A673 (cell line): Measurements from ENCODE around the gene CASZ1.

Source experiments
- CTCF ChIP-seq: fragments of 300-800, 200-600 bp; sonication (generic); conservative IDR thresholded peaks from 2 replicates; pipeline ENCODE4 v1.5.1; 2017; ENCODE audit warnings: low read depth, mild to moderate bottlenecking, antibody characterized with exemption, low read length, moderate library complexity, mixed read lengths
- EZH2 ChIP-seq: fragments of 200-600 bp; sonication (generic); IDR thresholded peaks from 2 replicates; pipeline ENCODE4 v1.6.1; 2017; ENCODE audit warnings: borderline replicate concordance, low read depth, mild to moderate bottlenecking, mixed read lengths, antibody characterized with exemption, low read length; ENCODE audit not compliant: poor library complexity, severe bottlenecking

- no peak for TF ChIP-seq CTCF
- no peak for TF ChIP-seq EZH2
Measured at GRCh38 chr1:10815858-10816195, 19.4 kb upstream of the CASZ1 start.
